WERI-Rb-1 (cell line): Measurements from ENCODE around the gene PURA.

Source experiments
- DNase-seq: peaks from one replicate; pipeline ENCODE4 v3.0.0-alpha.2; 2020
- H3K27ac ChIP-seq: fragments of 250-450 bp; sonication (Bioruptor Pico); 2 replicates; pipeline ENCODE4 v1.5.1; 2020; ENCODE audit warnings: mild to moderate bottlenecking, moderate library complexity
- H3K27me3 ChIP-seq: fragments of 250-450 bp; sonication (Bioruptor Pico); 2 replicates; pipeline ENCODE4 v1.5.1; 2021; ENCODE audit warnings: mild to moderate bottlenecking, low read depth, moderate library complexity; ENCODE audit not compliant: insufficient read depth, severe bottlenecking
- H3K36me3 ChIP-seq: fragments of 250-450 bp; sonication (Bioruptor Pico); 2 replicates; pipeline ENCODE4 v1.5.1; 2020; ENCODE audit warnings: mild to moderate bottlenecking, moderate library complexity
- H3K4me3 ChIP-seq: 2 replicates; pipeline ENCODE4 v1.5.1; 2011; ENCODE audit warnings: low read depth, mild to moderate bottlenecking, control low read depth, low read length
- H3K9me3 ChIP-seq: fragments of 250-450 bp; sonication (Bioruptor Pico); 2 replicates; pipeline ENCODE4 v1.5.1; 2021; ENCODE audit warnings: mild to moderate bottlenecking, moderate library complexity; ENCODE audit not compliant: severe bottlenecking
- CTCF ChIP-seq: IDR thresholded peaks from 2 replicates; pipeline ENCODE4 v1.5.1; 2011; ENCODE audit warnings: low read depth, mild to moderate bottlenecking, control low read depth, inconsistent platforms, low read length

The PURA gene

GRCh38 chr5:140143521-140144258 lies 29.8 kb downstream of the PURA start:
- Histone ChIP-seq H3K4me3 (no peak overlapping the region), H3K9me3 (no peaks in the 10 kb centered on the region), H3K27ac (no peak overlapping the region), H3K36me3 (no peaks in the 10 kb centered on the region), H3K27me3 (no peaks in the 10 kb centered on the region)
- DNase-seq, result no peak
- no peak for TF ChIP-seq CTCF

- Histone ChIP-seq H3K36me3 (no peaks in the 10 kb centered on the region), H3K27ac (no peak overlapping the region), H3K9me3 (no peaks in the 10 kb centered on the region), H3K4me3 (no peak overlapping the region), H3K27me3 (no peaks in the 10 kb centered on the region)
- no peak for TF ChIP-seq CTCF
- no peak for DNase-seq
Observed at GRCh38 chr5:140145256-140145655, 31.3 kb downstream of the PURA start.

GRCh38 chr5:140145818-140146522 lies 32.1 kb downstream of the PURA start:
- Histone ChIP-seq H3K27me3 (no peaks in the 10 kb centered on the region), H3K4me3 (peak overlapping the region; percentile 24), H3K27ac (no peak overlapping the region), H3K9me3 (no peaks in the 10 kb centered on the region), H3K36me3 (no peaks in the 10 kb centered on the region)
- peak; percentile 39 for TF ChIP-seq CTCF
- DNase-seq, result peak; percentile 48

- Histone ChIP-seq H3K4me3 (no peak overlapping the region), H3K9me3 (no peaks in the 10 kb centered on the region), H3K27me3 (no peaks in the 10 kb centered on the region), H3K36me3 (no peaks in the 10 kb centered on the region), H3K27ac (no peak overlapping the region)
- TF ChIP-seq CTCF, result no peak
- no peak for DNase-seq
Observed at GRCh38 chr5:140146523-140146842, 32.6 kb downstream of the PURA start.

GRCh38 chr5:140147460-140147859 lies 33.6 kb downstream of the PURA start:
- no peak for DNase-seq
- Histone ChIP-seq H3K4me3 (no peak overlapping the region), H3K9me3 (no peaks in the 10 kb centered on the region), H3K27me3 (no peaks in the 10 kb centered on the region), H3K36me3 (no peaks in the 10 kb centered on the region), H3K27ac (no peak overlapping the region)
- no peak for TF ChIP-seq CTCF

GRCh38 chr5:140148508-140148907 lies 34.6 kb downstream of the PURA start:
- no peaks in the 10 kb centered on the region for H3K9me3 ChIP-seq
- no peak overlapping the region for H3K4me3 ChIP-seq
- no peaks in the 10 kb centered on the region for H3K27me3 ChIP-seq
- no peak overlapping the region for H3K27ac ChIP-seq
- H3K36me3 ChIP-seq, result no peaks in the 10 kb centered on the region
- no peak for TF ChIP-seq CTCF
- peak; percentile 48 for DNase-seq
